ENCODE measurements around the gene PCDHB14.
A peak's percentile ranks its signal among the peaks of the same experiment; 100 is the strongest.
"Not testable (repeated sequence)": the region's sequence is repeated elsewhere in the genome, so short reads cannot be mapped to it uniquely, and the experiment has no call there.

The PCDHB14 gene

GRCh38 chr5:141208478-141208877 is 14.7 kb upstream of the PCDHB14 start, which contains the start of gene PCDHB12:
Gene PCDHB12, plus strand, starts transcription at chr5:141208719. Its CDS starts 189 bp downstream, at chr5:141208908.
- no peak for DNase-seq (ENCODE audit: extremely low read depth, low read depth)
- no peak for TF ChIP-seq CTCF (IDR thresholded peaks at IDR 0.05; ENCODE audit: low read depth, low read length)

GRCh38 chr5:141210281-141210680 is 12.9 kb upstream of the PCDHB14 start:
- not testable (repeated sequence) for DNase-seq (ENCODE audit: extremely low read depth, low read depth)

GRCh38 chr5:141210849-141211248 is 12.3 kb upstream of the PCDHB14 start:
- DNase-seq (ENCODE audit: extremely low read depth, low read depth): not testable (repeated sequence)

GRCh38 chr5:141213656-141214339 is 9.3 kb upstream of the PCDHB14 start, which contains the start of gene PCDHB13:
Gene PCDHB13, plus strand, starts transcription at chr5:141213919. Its CDS starts 205 bp downstream, at chr5:141214124.
- not testable (repeated sequence) for DNase-seq (ENCODE audit: extremely low read depth, low read depth)

GRCh38 chr5:141214583-141214982 is 8.6 kb upstream of the PCDHB14 start:
- DNase-seq (ENCODE audit: extremely low read depth, low read depth): not testable (repeated sequence)

- not testable (repeated sequence) for DNase-seq (ENCODE audit: extremely low read depth, low read depth)
Measured at GRCh38 chr5:141215504-141215903, 7.6 kb upstream of the PCDHB14 start.

GRCh38 chr5:141216035-141216434 is 7.1 kb upstream of the PCDHB14 start:
- not testable (repeated sequence) for DNase-seq (ENCODE audit: extremely low read depth, low read depth)

- DNase-seq (ENCODE audit: extremely low read depth, low read depth): not testable (repeated sequence)
Measured at GRCh38 chr5:141224844-141225243, 1.7 kb downstream of the PCDHB14 start.

- DNase-seq (ENCODE audit: extremely low read depth, low read depth): not testable (repeated sequence)
Measured at GRCh38 chr5:141225421-141225820, 2.3 kb downstream of the PCDHB14 start.

GRCh38 chr5:141234109-141234667 is 11.0 kb downstream of the PCDHB14 start:
- no peak for DNase-seq (ENCODE audit: extremely low read depth, low read depth)
- TF ChIP-seq CTCF (IDR thresholded peaks at IDR 0.05; ENCODE audit: low read depth, low read length): peak; percentile 5

GRCh38 chr5:141235922-141236321 is 12.8 kb downstream of the PCDHB14 start:
- DNase-seq (ENCODE audit: extremely low read depth, low read depth): not testable (repeated sequence)

- TF ChIP-seq CTCF (IDR thresholded peaks at IDR 0.05; ENCODE audit: low read depth, low read length): no peak
- no peak for DNase-seq (ENCODE audit: extremely low read depth, low read depth)
Measured at GRCh38 chr5:141236516-141237313, 13.6 kb downstream of the PCDHB14 start.
